GM12878 (cell line): ENCODE data around the gene ATP2A3. TPM values are rescaled to one million over a fixed set of nuclear protein-coding genes. Genes with fewer than 3 reads are reported as not detected.

Experiments used
- ATAC-seq: fragments of 200-7000 bp; cut with Tn5 transposase; 3 replicates; pipeline ENCODE4 v1.9.1; 2020; ENCODE audit warnings: mild to moderate bottlenecking, moderate library complexity
- BruUV-seq: library from RNA; stranded (reverse); fragments of 400-500 nt; replicated peaks from 2 replicates; lab custom pipeline; 2021; lab: Mats Ljungman, UMichigan
- CTCF ChIA-PET: fragments of 300-600 bp; sonication (Branson Sonifier 250); formaldehyde crosslinking; extraction: SDS; loops from one replicate; lab custom pipeline; 2021; ENCODE audit warnings: inconsistent platforms; lab: Yijun Ruan, JAX
- POLR2A ChIA-PET: fragments of 350-600 bp; formaldehyde crosslinking; extraction: SDS; loops from one replicate; lab custom pipeline; 2021; ENCODE audit warnings: inconsistent platforms; lab: Charles Lee
- RAD21 ChIA-PET: fragments of 300-600 bp; sonication (Branson Sonifier 250); formaldehyde crosslinking; loops from one replicate; lab custom pipeline; 2023; ENCODE audit warnings: antibody characterized with exemption; ENCODE audit not compliant: unreplicated experiment; lab: Charles Lee
- SMC1A ChIA-PET: fragments of 300-600 bp; sonication (Branson Sonifier 250); formaldehyde crosslinking; loops from one replicate; lab custom pipeline; 2023; ENCODE audit not compliant: unreplicated experiment, uncharacterized antibody; lab: Charles Lee
- DNase-seq: peaks from one replicate; pipeline ENCODE4 v3.0.0-alpha.2; 2011; ENCODE audit warnings: low read depth, low spot score
- FAIRE-seq: peaks from 3 replicates; lab custom pipeline; 2011; peaks lifted over from hg19 to GRCh38; lab: Jason Lieb, UNC
- H2AFZ ChIP-seq: 2 replicates; pipeline ENCODE4 v1.6.0; 2011; ENCODE audit warnings: low read depth, low read length, control low read depth; ENCODE audit not compliant: control insufficient read depth
- H3K27ac ChIP-seq: 2 replicates; pipeline ENCODE4 v1.5.1; 2011; ENCODE audit warnings: control low read depth; ENCODE audit not compliant: control insufficient read depth, insufficient read depth
- H3K27me3 ChIP-seq, 2 experiments: replicated peaks in 1 of 2; 2 replicates each; pipeline versions ENCODE4 v1.6.0 to v1.6.1; 2011; ENCODE audit warnings: low read length in 1 of 2; ENCODE audit not compliant: control insufficient read depth in 2 of 2, insufficient read depth in 2 of 2
- H3K36me3 ChIP-seq, 2 experiments: 2 replicates each; pipeline ENCODE4 v1.5.1; 2011; ENCODE audit warnings: low read length in 1 of 2; ENCODE audit not compliant: control insufficient read depth in 2 of 2, insufficient read depth in 2 of 2
- H3K4me1 ChIP-seq: 2 replicates; pipeline ENCODE4 v1.6.1; 2011; ENCODE audit warnings: mild to moderate bottlenecking, low read length, moderate library complexity, mixed read lengths; ENCODE audit not compliant: control insufficient read depth, insufficient read depth
- H3K4me2 ChIP-seq: 2 replicates; pipeline ENCODE4 v1.6.0; 2011; ENCODE audit warnings: control low read depth; ENCODE audit not compliant: control insufficient read depth, insufficient read depth
- H3K4me3 ChIP-seq: fragments of 200-600 bp; sonication (generic); 2 replicates; pipeline ENCODE4 v1.5.1; 2016
- H3K79me2 ChIP-seq: 2 replicates; pipeline ENCODE4 v1.6.0; 2011; ENCODE audit warnings: low read length; ENCODE audit not compliant: control insufficient read depth, insufficient read depth
- H3K9ac ChIP-seq: 2 replicates; pipeline ENCODE4 v1.8.0; 2011; ENCODE audit warnings: low read length, control low read depth, mixed read lengths; ENCODE audit not compliant: control insufficient read depth, insufficient read depth
- H3K9me3 ChIP-seq: replicated peaks from 3 replicates; pipeline ENCODE4 v1.5.1; 2011; ENCODE audit warnings: mild to moderate bottlenecking, low read length; ENCODE audit not compliant: control insufficient read depth, insufficient read depth
- H4K20me1 ChIP-seq: 2 replicates; pipeline ENCODE4 v1.6.0; 2011; ENCODE audit not compliant: control insufficient read depth, insufficient read depth
- TCF7 ChIP-seq: IDR thresholded peaks from 2 replicates; pipeline ENCODE4 v1.6.1; 2014; ENCODE audit warnings: antibody characterized with exemption, borderline replicate concordance
- WGBS: methylation state at CpG from one replicate; pipeline ENCODE4 v1.1.6; 2016; ENCODE audit warnings: low lambda C conversion rate; ENCODE audit not compliant: insufficient replicate concordance, insufficient coverage; ENCODE audit errors: missing lambda C conversion rate; 5-methylcytosine and 5-hydroxymethylcytosine counted together
- in situ Hi-C: fragments of 300-500 bp; cut with MboI; formaldehyde crosslinking; loops from 9 replicates; pipeline ENCODE4 v1.14.3; 2018; ENCODE audit warnings: mixed read lengths
- intact Hi-C: fragments of 100-400 bp; cut with micrococcal nuclease; formaldehyde crosslinking; loops from one replicate; pipeline ENCODE4 v1.14.2; 2022; ENCODE audit not compliant: unreplicated experiment
- polyA plus RNA-seq, 11 experiments: library from polyadenylated mRNA; depleted of rRNA in 4 of 11; unstranded in 6 of 11; stranded (reverse) in 5 of 11; fragments of >200 nt; fragmentation: Nextera tagmentation in 4 of 11; fragmentation: Illumina TruSeq in 1 of 11; extraction: Ambion mirVana in 4 of 11; extraction: Trizol in 1 of 11; gene quantifications; 1 replicate in 1 of 11; 2 replicates in 10 of 11; pipeline versions ENCODE4 v1.2.1 to v1.2.3, GENCODE V29; 2011 to 2016; ENCODE audit warnings: inconsistent platforms in 2 of 11, missing spikeins in 2 of 11, low read depth in 1 of 11
- total RNA-seq, 4 experiments: library from RNA; depleted of rRNA in 3 of 4; stranded (reverse); fragments of >200 nt in 3 of 4; fragmentation: Illumina TruSeq in 1 of 4; extraction: Trizol in 1 of 4; gene quantifications; 2 replicates each; pipeline versions ENCODE4 v1.2.1 to v1.2.3, GENCODE V29; 2013 to 2021
- TF ChIP-seq, protein P1 (sequence below): fragments of 450-650 bp; formaldehyde crosslinking; IDR thresholded peaks from 2 replicates; pipeline ENCODE4 v1.5.0; 2022; ENCODE audit warnings: mild to moderate bottlenecking, missing genetic modification characterization

The ATP2A3 gene
- total and polyA plus RNA-seq, 10 of the 15 experiments (the other 5 are each of a cell fraction or from before 2014, with no cell fraction given), result 1.0 to 99.2 (median 37.9) TPM

DNA sequence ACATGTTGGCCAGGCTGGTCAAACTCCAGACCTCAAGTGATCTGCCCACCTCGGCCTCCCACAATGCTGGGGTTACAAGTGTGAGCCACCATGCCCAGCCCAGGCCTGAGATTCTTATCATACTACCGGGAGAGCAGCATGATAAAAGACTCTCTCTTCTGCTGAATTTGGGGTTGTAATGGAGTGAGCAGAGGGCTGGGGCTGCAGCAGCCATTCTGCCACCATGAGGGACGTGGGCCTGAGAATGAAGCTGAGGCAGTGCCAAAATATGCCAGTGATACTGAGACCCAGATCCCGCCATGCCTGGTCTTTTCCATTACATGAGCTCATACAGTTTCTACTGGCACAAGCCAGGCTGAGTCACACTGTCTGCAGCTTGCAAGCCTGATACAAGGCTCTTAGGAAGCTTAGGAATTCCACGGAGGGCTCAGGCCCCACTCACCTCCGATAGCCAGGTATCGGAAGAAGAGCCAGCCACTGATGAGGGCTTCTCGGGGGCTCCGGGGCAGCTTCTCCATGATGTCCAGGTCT, 28.3 kb downstream of the ATP2A3 start:
- TF ChIP-seq, protein P1, sequence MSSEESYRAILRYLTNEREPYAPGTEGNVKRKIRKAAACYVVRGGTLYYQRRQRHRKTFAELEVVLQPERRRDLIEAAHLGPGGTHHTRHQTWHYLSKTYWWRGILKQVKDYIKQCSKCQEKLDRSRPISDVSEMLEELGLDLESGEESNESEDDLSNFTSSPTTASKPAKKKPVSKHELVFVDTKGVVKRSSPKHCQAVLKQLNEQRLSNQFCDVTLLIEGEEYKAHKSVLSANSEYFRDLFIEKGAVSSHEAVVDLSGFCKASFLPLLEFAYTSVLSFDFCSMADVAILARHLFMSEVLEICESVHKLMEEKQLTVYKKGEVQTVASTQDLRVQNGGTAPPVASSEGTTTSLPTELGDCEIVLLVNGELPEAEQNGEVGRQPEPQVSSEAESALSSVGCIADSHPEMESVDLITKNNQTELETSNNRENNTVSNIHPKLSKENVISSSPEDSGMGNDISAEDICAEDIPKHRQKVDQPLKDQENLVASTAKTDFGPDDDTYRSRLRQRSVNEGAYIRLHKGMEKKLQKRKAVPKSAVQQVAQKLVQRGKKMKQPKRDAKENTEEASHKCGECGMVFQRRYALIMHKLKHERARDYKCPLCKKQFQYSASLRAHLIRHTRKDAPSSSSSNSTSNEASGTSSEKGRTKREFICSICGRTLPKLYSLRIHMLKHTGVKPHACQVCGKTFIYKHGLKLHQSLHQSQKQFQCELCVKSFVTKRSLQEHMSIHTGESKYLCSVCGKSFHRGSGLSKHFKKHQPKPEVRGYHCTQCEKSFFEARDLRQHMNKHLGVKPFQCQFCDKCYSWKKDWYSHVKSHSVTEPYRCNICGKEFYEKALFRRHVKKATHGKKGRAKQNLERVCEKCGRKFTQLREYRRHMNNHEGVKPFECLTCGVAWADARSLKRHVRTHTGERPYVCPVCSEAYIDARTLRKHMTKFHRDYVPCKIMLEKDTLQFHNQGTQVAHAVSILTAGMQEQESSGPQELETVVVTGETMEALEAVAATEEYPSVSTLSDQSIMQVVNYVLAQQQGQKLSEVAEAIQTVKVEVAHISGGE (CRISPR knock-in tag), result no peak
- TF ChIP-seq TCF7, result no peak
- Histone ChIP-seq H3K36me3 (peaks cover 15 to 22% of the 10 kb centered on the region in 2 experiments), H3K9ac (no peak overlapping the region), H3K4me2 (no peak overlapping the region), H2AFZ (no peak overlapping the region), H3K79me2 (no peaks in the 10 kb centered on the region), H4K20me1 (no peaks in the 10 kb centered on the region), H3K4me3 (no peak overlapping the region), H3K27me3 (no peaks in the 10 kb centered on the region), H3K4me1 (no peaks in the 10 kb centered on the region), H3K27ac (no peak overlapping the region), H3K9me3 (no peaks in the 10 kb centered on the region)
- 98% methylated on average over 9 of the region's 9 CpGs for WGBS
- in situ Hi-C loops, result no loop called here
- SMC1A ChIA-PET, result interaction anchor here (1.6 kb wide), 1 partner anchor 22 kb away, joined by 4 read pairs; no protein-coding TSS in a partner anchor
- ATAC-seq, result no peak
- no TSS peak for BruUV-seq
- no peak for FAIRE-seq
- CTCF ChIA-PET, result interaction anchor here (1.1 to 3.1 kb wide), 3 partner anchors 22 to 139 kb away, joined by 3 to 15 read pairs (median 5); no protein-coding TSS in a partner anchor
- no peak for DNase-seq
- RAD21 ChIA-PET, result no interaction called here
- intact Hi-C loops, result no loop called here
- POLR2A ChIA-PET, result no interaction called here
